Measurements from ENCODE around the gene MYO1D.

The MYO1D gene

GRCh38 chr17:32516940-32517701, 359.8 kb downstream of the MYO1D start:
- H3K27ac ChIP-seq (ENCODE audit: low read length), result no peak overlapping the region

GRCh38 chr17:32516450-32516849, 360.5 kb downstream of the MYO1D start:
- no peaks in the 10 kb centered on the region for H3K9me3 ChIP-seq (ENCODE audit: insufficient read depth, low read depth, low read length)
- no peaks in the 10 kb centered on the region for H3K36me3 ChIP-seq (ENCODE audit: insufficient read depth, low read depth, low read length)
- H3K27me3 ChIP-seq (ENCODE audit: insufficient read depth, low read length), result peaks cover 6% of the 10 kb centered on the region
- no peak overlapping the region for H3K4me3 ChIP-seq (ENCODE audit: low read length)
- H3K27ac ChIP-seq (ENCODE audit: low read length), result no peak overlapping the region
- peaks cover 42% of the 10 kb centered on the region; the same call in 1 of the 2 replicates for H3K4me1 ChIP-seq (ENCODE audit: insufficient read depth, low read length)
- peak overlapping the region; percentile 57; the same call in 1 of the 2 replicates for H3K9ac ChIP-seq (ENCODE audit: low read depth, low read length)

More at GRCh38 chr17:32516940-32517701, 359.8 kb downstream of the MYO1D start:
- Histone ChIP-seq H3K4me3 (ENCODE audit: low read length) (no peak overlapping the region), H3K36me3 (ENCODE audit: insufficient read depth, low read depth, low read length) (no peaks in the 10 kb centered on the region), H3K4me1 (ENCODE audit: insufficient read depth, low read length) (peaks cover 42% of the 10 kb centered on the region; the same call in 1 of the 2 replicates), H3K9ac (ENCODE audit: low read depth, low read length) (peak overlapping the region; percentile 57; the same call in 1 of the 2 replicates), H3K27me3 (ENCODE audit: insufficient read depth, low read length) (peaks cover 6% of the 10 kb centered on the region), H3K9me3 (ENCODE audit: insufficient read depth, low read depth, low read length) (no peaks in the 10 kb centered on the region)

DNA sequence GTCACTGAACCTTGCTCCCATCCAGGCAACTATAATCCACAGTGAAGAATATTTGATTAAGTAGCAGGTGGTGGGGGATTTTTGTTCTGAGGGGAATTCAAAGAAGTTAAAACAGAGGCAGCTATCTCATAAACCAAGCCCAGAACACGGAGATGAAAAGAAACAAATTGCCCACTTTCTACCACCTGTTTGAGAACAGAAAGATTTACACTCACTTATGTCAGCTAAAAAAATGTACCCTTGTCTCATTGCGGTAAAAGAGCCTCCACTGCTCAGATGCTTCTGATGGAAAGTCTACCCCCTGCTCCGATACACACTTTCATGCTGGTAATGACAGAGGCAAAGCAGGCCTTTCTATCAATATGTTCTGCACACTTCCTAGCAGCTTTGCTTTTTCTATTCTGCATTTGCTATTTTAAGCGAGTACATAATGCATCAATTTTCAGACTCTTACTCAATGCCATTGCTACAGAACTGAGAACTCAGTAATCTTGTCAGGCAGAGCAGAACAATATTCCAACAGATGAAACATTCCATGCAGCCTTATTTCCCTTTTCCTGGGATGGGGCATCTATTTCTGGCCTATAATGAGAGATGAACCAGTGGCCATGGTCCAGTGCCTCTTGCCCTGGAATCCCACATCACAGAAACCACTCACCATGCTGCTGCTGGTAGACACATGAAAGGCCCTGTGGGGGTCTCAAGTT, 361.1 kb downstream of the MYO1D start:
- Histone ChIP-seq H3K9ac (ENCODE audit: low read depth, low read length) (peak overlapping the region; percentile 57; the same call in 1 of the 2 replicates), H3K4me3 (ENCODE audit: low read length) (no peak overlapping the region), H3K27ac (ENCODE audit: low read length) (no peak overlapping the region), H3K36me3 (ENCODE audit: insufficient read depth, low read depth, low read length) (no peaks in the 10 kb centered on the region), H3K4me1 (ENCODE audit: insufficient read depth, low read length) (peaks cover 37% of the 10 kb centered on the region; the same call in 1 of the 2 replicates), H3K9me3 (ENCODE audit: insufficient read depth, low read depth, low read length) (no peaks in the 10 kb centered on the region), H3K27me3 (ENCODE audit: insufficient read depth, low read length) (peaks cover 6% of the 10 kb centered on the region)

- Histone ChIP-seq H3K4me1 (ENCODE audit: insufficient read depth, low read length) (peaks cover 25% of the 10 kb centered on the region; the same call in 1 of the 2 replicates), H3K9ac (ENCODE audit: low read depth, low read length) (no peak overlapping the region), H3K27ac (ENCODE audit: low read length) (no peak overlapping the region), H3K9me3 (ENCODE audit: insufficient read depth, low read depth, low read length) (no peaks in the 10 kb centered on the region), H3K27me3 (ENCODE audit: insufficient read depth, low read length) (peaks cover 6% of the 10 kb centered on the region), H3K36me3 (ENCODE audit: insufficient read depth, low read depth, low read length) (no peaks in the 10 kb centered on the region), H3K4me3 (ENCODE audit: low read length) (no peak overlapping the region)
Observed at GRCh38 chr17:32514606-32515005, 362.3 kb downstream of the MYO1D start.

- Histone ChIP-seq H3K9ac (ENCODE audit: low read depth, low read length) (no peak overlapping the region), H3K4me3 (ENCODE audit: low read length) (no peak overlapping the region), H3K27ac (ENCODE audit: low read length) (no peak overlapping the region), H3K4me1 (ENCODE audit: insufficient read depth, low read length) (peaks cover 21% of the 10 kb centered on the region; the same call in 1 of the 2 replicates), H3K36me3 (ENCODE audit: insufficient read depth, low read depth, low read length) (no peaks in the 10 kb centered on the region), H3K27me3 (ENCODE audit: insufficient read depth, low read length) (peaks cover 6% of the 10 kb centered on the region), H3K9me3 (ENCODE audit: insufficient read depth, low read depth, low read length) (no peaks in the 10 kb centered on the region)
Observed at GRCh38 chr17:32513579-32513978, 363.3 kb downstream of the MYO1D start.

GRCh38 chr17:32512328-32512727, 364.6 kb downstream of the MYO1D start:
- Histone ChIP-seq H3K27me3 (ENCODE audit: insufficient read depth, low read length) (no peaks in the 10 kb centered on the region), H3K36me3 (ENCODE audit: insufficient read depth, low read depth, low read length) (no peaks in the 10 kb centered on the region), H3K4me1 (ENCODE audit: insufficient read depth, low read length) (peaks cover 18% of the 10 kb centered on the region; the same call in 1 of the 2 replicates), H3K9ac (ENCODE audit: low read depth, low read length) (no peak overlapping the region), H3K27ac (ENCODE audit: low read length) (no peak overlapping the region), H3K9me3 (ENCODE audit: insufficient read depth, low read depth, low read length) (no peaks in the 10 kb centered on the region), H3K4me3 (ENCODE audit: low read length) (no peak overlapping the region)

DNA sequence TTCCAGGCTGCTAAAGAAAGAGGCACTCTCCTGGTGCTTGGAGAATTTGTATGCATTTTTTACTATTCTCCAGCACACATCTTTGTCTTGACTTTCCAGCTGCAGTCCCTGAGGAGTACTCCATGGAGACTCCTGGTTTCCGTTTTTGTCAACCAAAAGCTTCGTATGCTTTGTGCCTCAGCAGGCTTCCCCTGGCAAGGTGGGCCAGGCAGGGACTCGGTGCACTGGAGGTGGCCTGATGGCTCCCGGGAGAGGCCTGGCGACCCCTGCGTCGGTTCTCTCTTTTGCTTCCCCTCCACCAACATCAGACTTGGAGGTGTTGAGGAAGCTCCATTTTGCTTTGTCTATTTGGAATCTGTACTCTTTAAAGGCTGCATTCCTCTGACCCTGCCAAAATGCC, 366.5 kb downstream of the MYO1D start:
- Histone ChIP-seq H3K9me3 (ENCODE audit: insufficient read depth, low read depth, low read length) (no peaks in the 10 kb centered on the region), H3K9ac (ENCODE audit: low read depth, low read length) (no peak overlapping the region; the same call in 1 of the 2 replicates), H3K4me1 (ENCODE audit: insufficient read depth, low read length) (peaks cover 3% of the 10 kb centered on the region; the same call in 1 of the 2 replicates), H3K27ac (ENCODE audit: low read length) (no peak overlapping the region), H3K4me3 (ENCODE audit: low read length) (no peak overlapping the region), H3K27me3 (ENCODE audit: insufficient read depth, low read length) (no peaks in the 10 kb centered on the region), H3K36me3 (ENCODE audit: insufficient read depth, low read depth, low read length) (no peaks in the 10 kb centered on the region)

- peaks cover 6% of the 10 kb centered on the region; the same call in 1 of the 2 replicates for H3K4me1 ChIP-seq (ENCODE audit: insufficient read depth, low read length)
- no peaks in the 10 kb centered on the region for H3K9me3 ChIP-seq (ENCODE audit: insufficient read depth, low read depth, low read length)
- H3K9ac ChIP-seq (ENCODE audit: low read depth, low read length), result no peak overlapping the region
- H3K27ac ChIP-seq (ENCODE audit: low read length), result no peak overlapping the region
- no peaks in the 10 kb centered on the region for H3K27me3 ChIP-seq (ENCODE audit: insufficient read depth, low read length)
- no peak overlapping the region for H3K4me3 ChIP-seq (ENCODE audit: low read length)
- H3K36me3 ChIP-seq (ENCODE audit: insufficient read depth, low read depth, low read length), result no peaks in the 10 kb centered on the region
Observed at GRCh38 chr17:32508926-32509325, 368.0 kb downstream of the MYO1D start.

- H3K27me3 ChIP-seq (ENCODE audit: insufficient read depth, low read length), result no peaks in the 10 kb centered on the region
- H3K27ac ChIP-seq (ENCODE audit: low read length), result no peak overlapping the region
- no peak overlapping the region for H3K4me3 ChIP-seq (ENCODE audit: low read length)
- peaks cover 6% of the 10 kb centered on the region; the same call in 1 of the 2 replicates for H3K4me1 ChIP-seq (ENCODE audit: insufficient read depth, low read length)
- no peaks in the 10 kb centered on the region for H3K36me3 ChIP-seq (ENCODE audit: insufficient read depth, low read depth, low read length)
- no peak overlapping the region for H3K9ac ChIP-seq (ENCODE audit: low read depth, low read length)
- H3K9me3 ChIP-seq (ENCODE audit: insufficient read depth, low read depth, low read length), result no peaks in the 10 kb centered on the region
Observed at GRCh38 chr17:32504166-32504990, 372.5 kb downstream of the MYO1D start.

- H3K9me3 ChIP-seq (ENCODE audit: insufficient read depth, low read depth, low read length), result no peaks in the 10 kb centered on the region
- H3K36me3 ChIP-seq (ENCODE audit: insufficient read depth, low read depth, low read length), result no peaks in the 10 kb centered on the region
- H3K27me3 ChIP-seq (ENCODE audit: insufficient read depth, low read length), result no peaks in the 10 kb centered on the region
- peaks cover 7% of the 10 kb centered on the region; the same call in 1 of the 2 replicates for H3K4me1 ChIP-seq (ENCODE audit: insufficient read depth, low read length)
- no peak overlapping the region for H3K9ac ChIP-seq (ENCODE audit: low read depth, low read length)
- H3K4me3 ChIP-seq (ENCODE audit: low read length), result no peak overlapping the region
- H3K27ac ChIP-seq (ENCODE audit: low read length), result no peak overlapping the region
Observed at GRCh38 chr17:32503251-32504165, 373.4 kb downstream of the MYO1D start.

Data from iPS-20b (cell line).